HG03135 (cell line): Measurements from ENCODE around the gene GNG12.

Experiments used
- ATAC-seq: cut with Tn5 transposase; IDR thresholded peaks from one replicate; pipeline ENCODE4 v1.9.1; 2021; ENCODE audit warnings: mild to moderate bottlenecking, moderate library complexity; ENCODE audit not compliant: unreplicated experiment

Gene GNG12

GRCh38 chr1:67788238-67788790 lies 45.0 kb downstream of the GNG12 start:
- ATAC-seq, result no peak

- ATAC-seq, result no peak
Observed at GRCh38 chr1:67787746-67788145, 45.5 kb downstream of the GNG12 start.

GRCh38 chr1:67785847-67786753 lies 47.2 kb downstream of the GNG12 start:
- ATAC-seq, result no peak

- no peak for ATAC-seq
Observed at GRCh38 chr1:67784545-67785186, 48.6 kb downstream of the GNG12 start.

GRCh38 chr1:67780637-67781036 lies 52.6 kb downstream of the GNG12 start:
- no peak for ATAC-seq

- ATAC-seq, result no peak
Observed at GRCh38 chr1:67777440-67777839, 55.8 kb downstream of the GNG12 start.

GRCh38 chr1:67777016-67777415 lies 56.3 kb downstream of the GNG12 start:
- no peak for ATAC-seq

- ATAC-seq, result no peak
Observed at GRCh38 chr1:67773462-67773861, 59.8 kb downstream of the GNG12 start.

- ATAC-seq, result no peak
Observed at GRCh38 chr1:67771749-67772148, 61.5 kb downstream of the GNG12 start.

- no peak for ATAC-seq
Observed at GRCh38 chr1:67771152-67771551, 62.1 kb downstream of the GNG12 start.

- no peak for ATAC-seq
Observed at GRCh38 chr1:67769633-67770256, 63.5 kb downstream of the GNG12 start.

GRCh38 chr1:67768480-67768879 lies 64.8 kb downstream of the GNG12 start:
- no peak for ATAC-seq

GRCh38 chr1:67767103-67767782 lies 66.0 kb downstream of the GNG12 start:
- no peak for ATAC-seq

GRCh38 chr1:67766141-67766978 lies 66.9 kb downstream of the GNG12 start:
- no peak for ATAC-seq

GRCh38 chr1:67764633-67765032 lies 68.6 kb downstream of the GNG12 start:
- ATAC-seq, result no peak

- ATAC-seq, result no peak
Observed at GRCh38 chr1:67761730-67762129, 71.5 kb downstream of the GNG12 start.

GRCh38 chr1:67761091-67761490 lies 72.2 kb downstream of the GNG12 start:
- ATAC-seq, result no peak

- peak; percentile 100 for ATAC-seq
Observed at GRCh38 chr1:67760030-67760821, 73.0 kb downstream of the GNG12 start.

GRCh38 chr1:67759692-67760029 lies 73.6 kb downstream of the GNG12 start:
- peak; percentile 13 for ATAC-seq
